Astrocyte of the cerebellum (primary cell): Measurements from ENCODE around the gene SLC13A1.
"Not testable (repeated sequence)": the region's sequence is repeated elsewhere in the genome, so short reads cannot be mapped to it uniquely, and the experiment has no call there.

Source experiments
- DNase-seq: peaks from one replicate; pipeline ENCODE4 v3.0.0-alpha.2; 2011; ENCODE audit warnings: low read depth
- H3K4me3 ChIP-seq: 2 replicates; pipeline ENCODE4 v1.5.1; 2011; ENCODE audit warnings: mild to moderate bottlenecking, low read depth, low read length, moderate library complexity
- CTCF ChIP-seq: IDR thresholded peaks from 2 replicates; pipeline ENCODE4 v1.5.1; 2012; ENCODE audit warnings: low read length, low read depth, moderate library complexity, mild to moderate bottlenecking; ENCODE audit errors: missing control alignments
- in situ Hi-C: cut with HindIII; loops from 2 replicates; pipeline ENCODE4 v1.10.0; 2017; ENCODE audit warnings: low sequenced_read_pairs

SLC13A1 gene

GRCh38 chr7:123096434-123096833 lies 103.3 kb downstream of the SLC13A1 start:
- DNase-seq = no peak
- no peak for TF ChIP-seq CTCF
- in situ Hi-C loops = no loop called here
- no peak overlapping the region for H3K4me3 ChIP-seq

GRCh38 chr7:123090456-123090855 lies 109.3 kb downstream of the SLC13A1 start:
- DNase-seq = no peak
- no peak for TF ChIP-seq CTCF
- in situ Hi-C loops = no loop called here
- no peak overlapping the region for H3K4me3 ChIP-seq

- in situ Hi-C loops = not testable (repeated sequence)
Observed at GRCh38 chr7:123086910-123087309, 112.9 kb downstream of the SLC13A1 start.

GRCh38 chr7:123084861-123085260 lies 114.9 kb downstream of the SLC13A1 start:
- DNase-seq, in situ Hi-C loops, H3K4me3 ChIP-seq: not testable (repeated sequence)

More at GRCh38 chr7:123086910-123087309, 112.9 kb downstream of the SLC13A1 start:
- not testable (repeated sequence) for DNase-seq, H3K4me3 ChIP-seq

GRCh38 chr7:123079021-123079420 lies 120.7 kb downstream of the SLC13A1 start:
- TF ChIP-seq CTCF = no peak
- DNase-seq = no peak
- H3K4me3 ChIP-seq = no peak overlapping the region
- in situ Hi-C loops = no loop called here

GRCh38 chr7:123075838-123076467 lies 123.8 kb downstream of the SLC13A1 start:
- no peak for TF ChIP-seq CTCF
- in situ Hi-C loops = no loop called here
- H3K4me3 ChIP-seq = no peak overlapping the region
- no peak for DNase-seq

- in situ Hi-C loops = no loop called here
- DNase-seq = no peak
- no peak overlapping the region for H3K4me3 ChIP-seq
- TF ChIP-seq CTCF = peak; percentile 52
Observed at GRCh38 chr7:123070702-123071286, 129.0 kb downstream of the SLC13A1 start.
